IMR-90 (cell line): ENCODE results near the gene MRPL9. TPM values are rescaled to one million over a fixed set of nuclear protein-coding genes. Genes with fewer than 3 reads are reported as not detected.

Source experiments
- ATAC-seq: fragments of 200-7000 bp; cut with Tn5 transposase; 2 replicates; pipeline ENCODE4 v1.9.1; 2020; ENCODE audit warnings: low read depth, mild to moderate bottlenecking, moderate library complexity
- BruUV-seq: library from RNA; stranded (reverse); fragments of 400-500 nt; replicated peaks from 2 replicates; lab custom pipeline; 2021; lab: Mats Ljungman, UMichigan
- CTCF ChIA-PET: fragments of 300-600 bp; formaldehyde crosslinking; extraction: SDS; loops from one replicate; lab custom pipeline; 2021; ENCODE audit warnings: antibody characterized with exemption; lab: Yijun Ruan, JAX
- POLR2A ChIA-PET: fragments of 300-600 bp; sonication (Branson Sonifier 250); formaldehyde crosslinking; loops from one replicate; lab custom pipeline; 2022; ENCODE audit warnings: antibody characterized with exemption; ENCODE audit not compliant: unreplicated experiment; lab: Charles Lee
- DNase-seq: peaks from one replicate; pipeline ENCODE4 v3.0.0; 2013
- H2AFZ ChIP-seq: replicated peaks from 2 replicates; pipeline ENCODE3; 2013; ENCODE audit warnings: low read length, mild to moderate bottlenecking; ENCODE audit not compliant: poor library complexity
- H2AK5ac ChIP-seq: 2 replicates; pipeline ENCODE4 v1.6.1; 2013; ENCODE audit warnings: low read depth, low read length, inconsistent platforms
- H2AK9ac ChIP-seq: replicated peaks from 2 replicates; pipeline ENCODE3; 2013; ENCODE audit warnings: mild to moderate bottlenecking, low read depth, low read length, moderate library complexity; ENCODE audit not compliant: poor library complexity
- H2BK120ac ChIP-seq: 2 replicates; pipeline ENCODE4 v1.6.1; 2013; ENCODE audit warnings: low read depth, low read length, inconsistent platforms
- H2BK15ac ChIP-seq: 3 replicates; pipeline ENCODE4 v1.6.1; 2013; ENCODE audit warnings: low read depth, low read length, inconsistent platforms
- H2BK20ac ChIP-seq: 2 replicates; pipeline ENCODE4 v1.6.1; 2013; ENCODE audit warnings: low read depth, mild to moderate bottlenecking, inconsistent platforms, low read length, moderate library complexity
- H2BK5ac ChIP-seq: 2 replicates; pipeline ENCODE4 v1.6.1; 2013; ENCODE audit warnings: mild to moderate bottlenecking, low read depth, low read length, inconsistent platforms; ENCODE audit not compliant: poor library complexity, severe bottlenecking
- H3K14ac ChIP-seq: replicated peaks from 2 replicates; pipeline ENCODE4 v1.6.1; 2013; ENCODE audit warnings: low read depth, low read length, inconsistent platforms
- H3K18ac ChIP-seq: 2 replicates; pipeline ENCODE4 v1.6.1; 2013; ENCODE audit warnings: low read depth, low read length, control low read depth
- H3K23ac ChIP-seq: 2 replicates; pipeline ENCODE4 v1.6.1; 2013; ENCODE audit warnings: low read depth, low read length, inconsistent platforms
- H3K27ac ChIP-seq: 2 replicates; pipeline ENCODE4 v1.5.1; 2013; ENCODE audit warnings: mild to moderate bottlenecking, control low read depth, low read length; ENCODE audit not compliant: insufficient read depth
- H3K27me3 ChIP-seq: 2 replicates; pipeline ENCODE4 v1.6.1; 2013; ENCODE audit warnings: low read length; ENCODE audit not compliant: control insufficient read depth, insufficient read depth
- H3K36me3 ChIP-seq: 2 replicates; pipeline ENCODE4 v1.6.1; 2013; ENCODE audit warnings: low read length, mixed read lengths; ENCODE audit not compliant: control insufficient read depth, insufficient read depth
- H3K4ac ChIP-seq: 2 replicates; pipeline ENCODE4 v1.6.1; 2013; ENCODE audit warnings: low read depth, low read length, inconsistent platforms
- H3K4me1 ChIP-seq: 2 replicates; pipeline ENCODE4 v1.6.1; 2013; ENCODE audit warnings: low read length, mixed read lengths; ENCODE audit not compliant: control insufficient read depth, insufficient read depth
- H3K4me2 ChIP-seq: 2 replicates; pipeline ENCODE4 v1.6.1; 2013; ENCODE audit warnings: low read depth, mild to moderate bottlenecking, control low read depth, low read length, moderate library complexity
- H3K4me3 ChIP-seq: 2 replicates; pipeline ENCODE4 v1.5.1; 2013; ENCODE audit warnings: low read depth, mild to moderate bottlenecking, control low read depth, low read length, moderate library complexity; ENCODE audit not compliant: insufficient read depth
- H3K56ac ChIP-seq: 2 replicates; pipeline ENCODE4 v1.6.1; 2013; ENCODE audit warnings: low read length, inconsistent platforms; ENCODE audit not compliant: insufficient read depth; ENCODE audit errors: extremely low read depth
- H3K79me1 ChIP-seq, 2 experiments: 2 replicates each; pipeline ENCODE4 v1.6.1; 2013; ENCODE audit warnings: low read length in 2 of 2, inconsistent platforms in 1 of 2, low read depth in 1 of 2
- H3K9ac ChIP-seq: 2 replicates; pipeline ENCODE4 v1.6.1; 2013; ENCODE audit warnings: low read depth, low read length, control low read depth
- H3K9me1 ChIP-seq: 2 replicates; pipeline ENCODE4 v1.6.1; 2013; ENCODE audit warnings: low read length, inconsistent platforms; ENCODE audit not compliant: insufficient read depth
- H3K9me3 ChIP-seq: 2 replicates; pipeline ENCODE4 v1.6.1; 2013; ENCODE audit warnings: low read length; ENCODE audit not compliant: control insufficient read depth, insufficient read depth
- H4K20me1 ChIP-seq: 2 replicates; pipeline ENCODE4 v1.6.1; 2013; ENCODE audit warnings: low read length, inconsistent platforms; ENCODE audit not compliant: insufficient read depth
- H4K5ac ChIP-seq: 2 replicates; pipeline ENCODE4 v1.6.1; 2013; ENCODE audit warnings: mild to moderate bottlenecking, low read depth, low read length, control low read depth
- H4K8ac ChIP-seq, 2 experiments: 2 replicates each; pipeline ENCODE4 v1.6.1; 2013; ENCODE audit warnings: low read depth in 2 of 2, low read length in 2 of 2, control low read depth in 1 of 2, inconsistent platforms in 1 of 2
- H4K91ac ChIP-seq: 2 replicates; pipeline ENCODE4 v1.6.1; 2013; ENCODE audit warnings: low read depth, low read length, inconsistent platforms; ENCODE audit not compliant: insufficient read depth
- CEBPB ChIP-seq: IDR thresholded peaks from 2 replicates; pipeline ENCODE4 v1.6.1; 2012; ENCODE audit warnings: low read depth, low read length, improper control_type of control experiment
- MXI1 ChIP-seq: IDR thresholded peaks from 2 replicates; pipeline ENCODE4 v1.6.1; 2012; ENCODE audit warnings: low read depth, mild to moderate bottlenecking, low read length, moderate library complexity, borderline replicate concordance
- SMC3 ChIP-seq: fragments of 150-350 bp; IDR thresholded peaks from 2 replicates; pipeline ENCODE4 v1.6.1; 2016; ENCODE audit warnings: low read depth, mild to moderate bottlenecking, antibody characterized with exemption, low read length, moderate library complexity
- WGBS, 2 experiments: methylation state at CpG; one replicate each; pipeline versions ENCODE4 v1.1.5 to v1.1.7; 2013; ENCODE audit warnings: missing lambda C conversion rate in 2 of 2; ENCODE audit not compliant: insufficient read length in 1 of 2; ENCODE audit errors: extremely low coverage in 2 of 2; 5-methylcytosine and 5-hydroxymethylcytosine counted together
- dilution Hi-C: fragments of 300-500 bp; cut with HindIII; formaldehyde crosslinking; loops from one replicate; pipeline ENCODE4 v1.14.3; 2018; ENCODE audit warnings: low sequenced_read_pairs; ENCODE audit not compliant: unreplicated experiment
- in situ Hi-C: fragments of 300-500 bp; cut with MboI; formaldehyde crosslinking; loops from 3 replicates; pipeline ENCODE4 v1.14.3; 2019; ENCODE audit warnings: low sequenced_read_pairs, inconsistent platforms, mixed read lengths
- intact Hi-C: fragments of 100-400 bp; cut with micrococcal nuclease; formaldehyde crosslinking; loops from 2 replicates; pipeline ENCODE4 v1.10.0; 2022
- polyA plus RNA-seq, 3 experiments: library from polyadenylated mRNA; depleted of rRNA; stranded (reverse); fragments of >200 nt; gene quantifications; 2 replicates each; pipeline ENCODE4 v1.2.3, GENCODE V29; 2012; ENCODE audit warnings: low replicate concordance in 1 of 3
- total RNA-seq: library from RNA; depleted of rRNA; stranded (reverse); fragments of >200 nt; gene quantifications from 2 replicates; pipeline ENCODE4 v1.2.3, GENCODE V29; 2012
- TF ChIP-seq, protein P1 (sequence below): fragments of 150-350 bp; IDR thresholded peaks from 2 replicates; pipeline ENCODE4 v1.6.1; 2017; ENCODE audit warnings: mild to moderate bottlenecking, antibody characterized with exemption, low read length, low read depth

Gene MRPL9
- total and polyA plus RNA-seq, 2 of the 4 experiments (the other 2 are of a cell fraction): 65.4 to 87.5 TPM

DNA sequence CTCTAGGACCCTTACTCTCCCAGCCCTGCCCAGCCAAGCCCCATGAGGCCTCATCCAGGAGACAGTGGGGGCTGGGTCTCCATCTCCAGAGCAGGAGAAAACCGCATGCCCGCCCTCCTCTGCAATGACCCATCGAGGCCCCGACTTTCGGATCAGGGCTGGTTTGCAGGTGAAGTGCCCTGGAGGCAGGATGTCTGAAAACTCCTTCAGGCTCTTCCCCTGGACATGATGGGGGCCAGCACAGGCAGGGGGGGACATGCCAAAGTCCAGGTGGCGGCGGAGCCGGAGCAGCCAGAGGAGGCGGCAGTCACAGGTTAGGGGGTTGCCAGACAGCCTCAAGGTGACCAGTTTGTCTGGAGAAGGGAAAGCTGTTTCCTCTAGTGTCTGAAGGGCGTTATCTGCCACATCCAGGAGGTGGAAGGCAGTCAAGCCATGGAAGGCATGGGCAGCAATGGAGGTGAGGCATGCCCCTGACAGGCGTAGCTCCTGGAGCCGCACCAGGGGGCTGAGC lies 38.1 kb upstream of the MRPL9 start:
- CTCF ChIA-PET: no interaction called here
- Histone ChIP-seq H2AFZ (no peak overlapping the region), H3K4me3 (no peak overlapping the region), H3K4me2 (no peak overlapping the region), H3K27ac (no peak overlapping the region), H3K9me1 (no peaks in the 10 kb centered on the region), H4K20me1 (no peaks in the 10 kb centered on the region), H3K9ac (no peak overlapping the region), H2AK9ac (no peak overlapping the region), H4K91ac (no peak overlapping the region), H3K18ac (no peak overlapping the region), H3K9me3 (no peaks in the 10 kb centered on the region), H3K23ac (no peak overlapping the region), H2BK120ac (no peak overlapping the region), H3K79me1 (no peaks in the 10 kb centered on the region), H4K8ac (no peak overlapping the region), H3K4ac (no peak overlapping the region), H2BK5ac (no peak overlapping the region), H3K4me1 (no peaks in the 10 kb centered on the region), H2AK5ac (no peak overlapping the region), H3K14ac (no peak overlapping the region), H4K5ac (no peak overlapping the region), H2BK15ac (no peak overlapping the region), H3K36me3 (no peaks in the 10 kb centered on the region), H3K27me3 (peaks cover 85% of the 10 kb centered on the region), H3K56ac (no peak overlapping the region), H2BK20ac (no peak overlapping the region)
- TF ChIP-seq, protein P1, sequence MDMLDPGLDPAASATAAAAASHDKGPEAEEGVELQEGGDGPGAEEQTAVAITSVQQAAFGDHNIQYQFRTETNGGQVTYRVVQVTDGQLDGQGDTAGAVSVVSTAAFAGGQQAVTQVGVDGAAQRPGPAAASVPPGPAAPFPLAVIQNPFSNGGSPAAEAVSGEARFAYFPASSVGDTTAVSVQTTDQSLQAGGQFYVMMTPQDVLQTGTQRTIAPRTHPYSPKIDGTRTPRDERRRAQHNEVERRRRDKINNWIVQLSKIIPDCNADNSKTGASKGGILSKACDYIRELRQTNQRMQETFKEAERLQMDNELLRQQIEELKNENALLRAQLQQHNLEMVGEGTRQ: no peak
- no peak for TF ChIP-seq SMC3
- no peak for TF ChIP-seq CEBPB
- TF ChIP-seq MXI1: no peak
- POLR2A ChIA-PET: no interaction called here
- in situ Hi-C loops: no loop called here
- intact Hi-C loops: no loop called here
- dilution Hi-C loops: no loop called here
- WGBS, 2 experiments: 89% methylated on average over 7 of the region's 12 CpGs; no CpG with 5 or more reads in 1 of the 2 experiments
- DNase-seq (no peak), ATAC-seq (no peak)
- BruUV-seq: no TSS peak
